ENCODE measurements around the gene SMYD3.

Gene SMYD3

DNA sequence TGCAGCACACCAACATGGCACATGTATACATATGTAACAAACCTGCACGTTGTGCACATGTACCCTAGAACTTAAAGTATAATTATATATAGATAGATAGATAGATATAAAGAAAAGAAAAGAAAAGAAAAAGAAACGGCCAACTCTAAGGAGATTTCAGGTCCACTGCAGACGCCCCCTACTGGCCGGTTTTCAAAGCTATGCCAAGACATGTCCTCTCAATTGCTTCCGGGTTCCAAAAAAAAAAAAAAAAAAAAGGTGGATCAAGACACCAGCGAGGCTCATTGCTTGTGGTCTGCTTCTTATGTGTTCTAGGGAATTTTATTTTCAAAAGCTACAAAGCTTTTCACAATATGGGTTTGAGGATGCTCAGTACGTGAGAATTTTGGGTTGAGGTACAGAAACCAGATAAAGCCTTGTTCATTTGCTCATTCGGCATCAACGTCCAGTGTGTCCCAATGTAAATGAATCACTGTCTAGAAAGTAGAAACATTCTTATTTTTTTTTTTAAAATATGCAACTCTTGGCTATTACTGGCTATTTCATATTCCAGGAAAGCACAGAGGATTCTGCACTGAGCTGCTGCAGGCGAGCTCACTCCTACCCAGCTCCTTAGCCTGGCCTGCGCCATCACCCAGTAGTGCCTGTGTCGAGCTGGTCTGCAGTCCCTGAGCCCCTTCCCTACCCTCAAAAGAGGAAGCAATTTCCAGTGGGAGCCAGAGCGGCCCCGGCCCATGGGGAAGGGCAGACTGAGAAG is 709.3 kb downstream of the SMYD3 start:
- Histone ChIP-seq H2AFZ (ENCODE audit: low read length, unreplicated experiment) (no peak overlapping the region), H3K79me2 (ENCODE audit: control insufficient read depth, insufficient read depth, low read length, unreplicated experiment) (no peaks in the 10 kb centered on the region), H3K4me3 (ENCODE audit: low read depth, low read length) (no peak overlapping the region), H3K27ac (ENCODE audit: low read depth, low read length) (no peak overlapping the region), H3K27me3 (ENCODE audit: insufficient read depth, low read length) (no peaks in the 10 kb centered on the region), H3K36me3 (ENCODE audit: insufficient read depth, low read length) (0 out of 2 replicates have a peak, but pooled peaks cover 3% of the 10 kb centered on the region), H3K4me1 (ENCODE audit: control insufficient read depth, insufficient read depth, low read length, unreplicated experiment) (no peaks in the 10 kb centered on the region)

- no peaks in the 10 kb centered on the region for H3K79me2 ChIP-seq (ENCODE audit: control insufficient read depth, insufficient read depth, low read length, unreplicated experiment)
- H3K27ac ChIP-seq (ENCODE audit: low read depth, low read length), result no peak overlapping the region
- H2AFZ ChIP-seq (ENCODE audit: low read length, unreplicated experiment), result no peak overlapping the region
- H3K4me1 ChIP-seq (ENCODE audit: control insufficient read depth, insufficient read depth, low read length, unreplicated experiment), result peaks cover 22% of the 10 kb centered on the region
- no peaks in the 10 kb centered on the region for H3K27me3 ChIP-seq (ENCODE audit: insufficient read depth, low read length)
- H3K36me3 ChIP-seq (ENCODE audit: insufficient read depth, low read length), result no peaks in the 10 kb centered on the region
- H3K4me3 ChIP-seq (ENCODE audit: low read depth, low read length), result no peak overlapping the region
These were observed 715.4 kb downstream of the SMYD3 start for GRCh38 chr1:245791410-245792312.

- Histone ChIP-seq H3K4me3 (ENCODE audit: low read depth, low read length) (no peak overlapping the region), H3K79me2 (ENCODE audit: control insufficient read depth, insufficient read depth, low read length, unreplicated experiment) (no peaks in the 10 kb centered on the region), H3K4me1 (ENCODE audit: control insufficient read depth, insufficient read depth, low read length, unreplicated experiment) (peaks cover 22% of the 10 kb centered on the region), H3K27me3 (ENCODE audit: insufficient read depth, low read length) (no peaks in the 10 kb centered on the region), H2AFZ (ENCODE audit: low read length, unreplicated experiment) (no peak overlapping the region), H3K36me3 (ENCODE audit: insufficient read depth, low read length) (no peaks in the 10 kb centered on the region), H3K27ac (ENCODE audit: low read depth, low read length) (no peak overlapping the region)
These were observed 716.6 kb downstream of the SMYD3 start for GRCh38 chr1:245790441-245790840.

- Histone ChIP-seq H3K4me3 (ENCODE audit: low read depth, low read length) (no peak overlapping the region), H2AFZ (ENCODE audit: low read length, unreplicated experiment) (no peak overlapping the region), H3K27ac (ENCODE audit: low read depth, low read length) (peak overlapping the region; percentile 31; the same call in 1 of the 2 replicates), H3K36me3 (ENCODE audit: insufficient read depth, low read length) (no peaks in the 10 kb centered on the region), H3K79me2 (ENCODE audit: control insufficient read depth, insufficient read depth, low read length, unreplicated experiment) (no peaks in the 10 kb centered on the region), H3K27me3 (ENCODE audit: insufficient read depth, low read length) (no peaks in the 10 kb centered on the region), H3K4me1 (ENCODE audit: control insufficient read depth, insufficient read depth, low read length, unreplicated experiment) (peaks cover 22% of the 10 kb centered on the region)
These were observed 718.2 kb downstream of the SMYD3 start for GRCh38 chr1:245788886-245789285.

DNA sequence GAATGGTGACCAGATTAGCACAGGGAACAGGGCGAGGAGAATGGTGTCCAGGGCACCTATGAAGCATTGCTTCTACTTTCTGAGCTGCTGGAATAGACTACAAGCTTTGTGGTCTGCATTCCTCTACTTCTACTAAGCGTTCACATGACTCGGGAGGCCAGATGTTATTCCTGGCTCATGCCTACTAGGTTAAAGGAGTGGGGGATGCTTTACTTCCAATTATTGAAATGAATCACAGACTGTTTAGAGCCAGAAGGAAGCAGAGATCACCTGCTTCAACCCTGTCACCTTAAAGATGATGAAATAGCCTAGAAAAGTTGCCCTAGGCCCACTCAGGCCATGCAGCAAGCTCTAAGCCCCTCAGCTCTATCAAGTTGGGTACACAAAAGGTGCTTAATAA is 718.8 kb downstream of the SMYD3 start:
- Histone ChIP-seq H3K27ac (ENCODE audit: low read depth, low read length) (peak overlapping the region; percentile 60), H3K79me2 (ENCODE audit: control insufficient read depth, insufficient read depth, low read length, unreplicated experiment) (no peaks in the 10 kb centered on the region), H2AFZ (ENCODE audit: low read length, unreplicated experiment) (peak overlapping the region; percentile 55)

DNA sequence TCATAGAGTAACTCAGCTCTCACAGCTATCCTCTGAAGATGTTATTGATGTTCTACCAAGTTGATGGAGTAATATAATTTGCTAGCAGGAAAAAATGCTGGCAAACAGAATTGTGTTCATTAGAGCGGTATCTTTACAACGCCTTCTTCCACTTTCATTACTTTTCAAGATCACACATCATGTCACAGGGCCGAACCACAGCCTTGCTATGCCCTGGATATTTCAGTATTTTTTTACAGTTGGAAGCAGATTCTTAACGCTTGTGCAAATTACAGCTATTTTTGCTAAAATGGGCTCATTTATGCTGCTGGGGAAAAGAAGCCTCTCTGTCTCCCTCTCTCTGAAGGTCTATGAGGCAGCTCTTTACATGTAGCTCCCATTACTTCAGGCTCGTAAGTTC is 720.1 kb downstream of the SMYD3 start:
- no peaks in the 10 kb centered on the region for H3K27me3 ChIP-seq (ENCODE audit: insufficient read depth, low read length)
- no peak overlapping the region for H2AFZ ChIP-seq (ENCODE audit: low read length, unreplicated experiment)
- no peak overlapping the region for H3K27ac ChIP-seq (ENCODE audit: low read depth, low read length)
- H3K36me3 ChIP-seq (ENCODE audit: insufficient read depth, low read length), result no peaks in the 10 kb centered on the region
- H3K4me3 ChIP-seq (ENCODE audit: low read depth, low read length), result no peak overlapping the region
- peaks cover 22% of the 10 kb centered on the region for H3K4me1 ChIP-seq (ENCODE audit: control insufficient read depth, insufficient read depth, low read length, unreplicated experiment)
- H3K79me2 ChIP-seq (ENCODE audit: control insufficient read depth, insufficient read depth, low read length, unreplicated experiment), result no peaks in the 10 kb centered on the region

More for the DNA sequence above, 718.8 kb downstream of the SMYD3 start:
- H3K36me3 ChIP-seq (ENCODE audit: insufficient read depth, low read length), result no peaks in the 10 kb centered on the region
- no peaks in the 10 kb centered on the region for H3K27me3 ChIP-seq (ENCODE audit: insufficient read depth, low read length)
- no peak overlapping the region for H3K4me3 ChIP-seq (ENCODE audit: low read depth, low read length)
- peaks cover 22% of the 10 kb centered on the region for H3K4me1 ChIP-seq (ENCODE audit: control insufficient read depth, insufficient read depth, low read length, unreplicated experiment)

DNA sequence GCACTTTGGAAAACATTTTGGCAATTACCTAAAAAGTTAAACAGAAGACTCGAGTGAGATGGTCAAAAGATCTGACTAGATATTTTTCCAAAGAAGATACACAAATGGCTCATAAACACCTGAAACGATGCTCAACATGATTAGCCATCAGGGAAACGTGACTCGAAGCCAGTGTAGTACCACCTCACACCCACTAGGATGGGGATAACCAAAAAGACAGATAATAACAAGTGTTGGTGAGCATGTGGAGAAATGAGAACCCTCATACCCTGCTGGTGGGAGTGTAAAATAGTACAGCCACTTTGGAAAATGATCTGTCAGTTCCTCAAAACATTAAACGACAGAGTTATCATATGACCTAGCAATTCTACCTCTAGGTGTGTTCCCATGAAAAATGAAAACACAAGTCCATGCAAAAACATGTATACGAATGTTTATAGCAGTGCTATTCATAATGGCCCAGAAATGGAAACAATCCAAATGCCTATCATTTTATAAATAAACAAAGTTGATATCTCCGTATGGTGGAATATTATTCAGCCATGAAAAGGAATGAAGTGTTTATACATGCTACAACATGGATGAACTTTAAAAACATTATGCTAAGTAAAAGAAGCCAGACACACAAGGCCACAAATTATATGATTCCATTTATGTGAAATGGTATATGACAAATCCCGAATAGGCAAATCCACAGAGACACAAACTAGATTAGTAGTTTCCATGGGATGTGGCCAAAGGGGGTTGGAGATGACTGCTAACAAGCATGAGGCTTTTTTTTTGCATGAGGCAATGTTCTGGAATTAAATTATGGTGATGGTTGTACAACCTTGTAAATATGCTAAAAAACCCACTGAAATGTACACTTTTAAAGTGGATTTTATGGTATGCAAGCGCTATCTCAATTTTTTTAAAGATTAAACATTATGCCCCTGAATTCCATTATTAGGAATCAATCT is 727.0 kb downstream of the SMYD3 start:
- no peaks in the 10 kb centered on the region for H3K79me2 ChIP-seq (ENCODE audit: control insufficient read depth, insufficient read depth, low read length, unreplicated experiment)
- H3K4me1 ChIP-seq (ENCODE audit: control insufficient read depth, insufficient read depth, low read length, unreplicated experiment), result no peaks in the 10 kb centered on the region
- H3K27me3 ChIP-seq (ENCODE audit: insufficient read depth, low read length), result no peaks in the 10 kb centered on the region
- no peak overlapping the region for H3K4me3 ChIP-seq (ENCODE audit: low read depth, low read length)
- no peak overlapping the region for H2AFZ ChIP-seq (ENCODE audit: low read length, unreplicated experiment)
- peaks cover 6% of the 10 kb centered on the region; the same call in 1 of the 2 replicates for H3K36me3 ChIP-seq (ENCODE audit: insufficient read depth, low read length)
- H3K27ac ChIP-seq (ENCODE audit: low read depth, low read length), result no peak overlapping the region

- H3K79me2 ChIP-seq (ENCODE audit: control insufficient read depth, insufficient read depth, low read length, unreplicated experiment), result no peaks in the 10 kb centered on the region
- H3K36me3 ChIP-seq (ENCODE audit: insufficient read depth, low read length), result peaks cover 6% of the 10 kb centered on the region; the same call in 1 of the 2 replicates
- no peak overlapping the region for H3K27ac ChIP-seq (ENCODE audit: low read depth, low read length)
- H3K4me3 ChIP-seq (ENCODE audit: low read depth, low read length), result no peak overlapping the region
- H3K4me1 ChIP-seq (ENCODE audit: control insufficient read depth, insufficient read depth, low read length, unreplicated experiment), result peaks cover 3% of the 10 kb centered on the region
- H3K27me3 ChIP-seq (ENCODE audit: insufficient read depth, low read length), result no peaks in the 10 kb centered on the region
- H2AFZ ChIP-seq (ENCODE audit: low read length, unreplicated experiment), result no peak overlapping the region
These were observed 729.3 kb downstream of the SMYD3 start for GRCh38 chr1:245777752-245778151.

GRCh38 chr1:245776694-245777332 is 730.3 kb downstream of the SMYD3 start:
- Histone ChIP-seq H3K27me3 (ENCODE audit: insufficient read depth, low read length) (no peaks in the 10 kb centered on the region), H2AFZ (ENCODE audit: low read length, unreplicated experiment) (no peak overlapping the region), H3K4me1 (ENCODE audit: control insufficient read depth, insufficient read depth, low read length, unreplicated experiment) (peaks cover 13% of the 10 kb centered on the region), H3K79me2 (ENCODE audit: control insufficient read depth, insufficient read depth, low read length, unreplicated experiment) (no peaks in the 10 kb centered on the region), H3K36me3 (ENCODE audit: insufficient read depth, low read length) (peaks cover 6% of the 10 kb centered on the region; the same call in 1 of the 2 replicates), H3K4me3 (ENCODE audit: low read depth, low read length) (no peak overlapping the region), H3K27ac (ENCODE audit: low read depth, low read length) (no peak overlapping the region)
